SK-N-SH treated with all-trans-retinoic acid at 6 μM for 48 hours (cell line): ENCODE measurements around the gene TTLL4.

ENCODE experiments used
- ARNTL ChIP-seq: fragments of 450-650 bp; formaldehyde crosslinking; IDR thresholded peaks from 2 replicates; pipeline ENCODE4 v1.5.0; 2020; ENCODE audit warnings: low read depth, mild to moderate bottlenecking, moderate library complexity, borderline replicate concordance
- ISL1 ChIP-seq: fragments of 250-450 bp; sonication (Bioruptor Pico); IDR thresholded peaks from 2 replicates; pipeline ENCODE4 v2.1.2; 2022; ENCODE audit warnings: mild to moderate bottlenecking, moderate library complexity
- PATZ1 ChIP-seq: fragments of 250-450 bp; sonication (Bioruptor Pico); IDR thresholded peaks from 2 replicates; pipeline ENCODE4 v1.8.0; 2020; ENCODE audit warnings: mild to moderate bottlenecking, moderate library complexity, borderline replicate concordance
- PPARA ChIP-seq: fragments of 250-450 bp; sonication (Bioruptor Pico); IDR thresholded peaks from 2 replicates; pipeline ENCODE4 v1.5.0; 2020; ENCODE audit warnings: mild to moderate bottlenecking, borderline replicate concordance
- RARB ChIP-seq: fragments of 250-450 bp; sonication (Bioruptor Pico); IDR thresholded peaks from 2 replicates; pipeline ENCODE4 v1.8.0; 2021; ENCODE audit warnings: mild to moderate bottlenecking, moderate library complexity
- ZFP30 ChIP-seq: fragments of 450-650 bp; formaldehyde crosslinking; IDR thresholded peaks from 2 replicates; pipeline ENCODE4 v1.5.0; 2022; ENCODE audit warnings: mild to moderate bottlenecking, moderate library complexity
- ZNF565 ChIP-seq: fragments of 450-650 bp; formaldehyde crosslinking; conservative IDR thresholded peaks from 2 replicates; pipeline ENCODE4 v1.5.0; 2020; ENCODE audit warnings: low read depth, mild to moderate bottlenecking, moderate library complexity
- ZNF8 ChIP-seq: fragments of 450-650 bp; formaldehyde crosslinking; IDR thresholded peaks from 2 replicates; pipeline ENCODE4 v1.5.0; 2020; ENCODE audit warnings: mild to moderate bottlenecking, moderate library complexity

- TF ChIP-seq RARB (no peak), ZNF8 (no peak), ISL1 (CRISPR knock-in tag) (no peak), PATZ1 (no peak), ARNTL (CRISPR knock-in tag) (no peak), ZFP30 (CRISPR knock-in tag) (no peak), PPARA (CRISPR knock-in tag) (no peak), ZNF565 (no peak)
These were observed 7.3 kb upstream of the TTLL4 start for GRCh38 chr2:218703341-218703740.
